Measurements from ENCODE around the gene RRP8.

The RRP8 gene

GRCh38 chr11:6633422-6634408 is 30.3 kb upstream of the RRP8 start:
- H3K4me3 ChIP-seq (ENCODE audit: control insufficient read depth, low read depth, low read length): no peak overlapping the region
- TF ChIP-seq CTCF (conservative IDR thresholded peaks at IDR 0.05; ENCODE audit: control insufficient read depth, insufficient read depth, low read depth, low read length): no peak
- no peak for DNase-seq (ENCODE audit: low read depth)

GRCh38 chr11:6632116-6633073 is 29.0 kb upstream of the RRP8 start:
- no peak for TF ChIP-seq CTCF (conservative IDR thresholded peaks at IDR 0.05; ENCODE audit: control insufficient read depth, insufficient read depth, low read depth, low read length)
- no peak overlapping the region for H3K4me3 ChIP-seq (ENCODE audit: control insufficient read depth, low read depth, low read length)
- no peak for DNase-seq (ENCODE audit: low read depth)

GRCh38 chr11:6631361-6631890 is 28.0 kb upstream of the RRP8 start:
- DNase-seq (ENCODE audit: low read depth): no peak
- no peak overlapping the region for H3K4me3 ChIP-seq (ENCODE audit: control insufficient read depth, low read depth, low read length)
- TF ChIP-seq CTCF (conservative IDR thresholded peaks at IDR 0.05; ENCODE audit: control insufficient read depth, insufficient read depth, low read depth, low read length): no peak

- no peak overlapping the region for H3K4me3 ChIP-seq (ENCODE audit: control insufficient read depth, low read depth, low read length)
- no peak for TF ChIP-seq CTCF (conservative IDR thresholded peaks at IDR 0.05; ENCODE audit: control insufficient read depth, insufficient read depth, low read depth, low read length)
- no peak for DNase-seq (ENCODE audit: low read depth)
Observed at GRCh38 chr11:6630632-6631291, 27.3 kb upstream of the RRP8 start.

GRCh38 chr11:6629892-6630631 is 26.6 kb upstream of the RRP8 start:
- DNase-seq (ENCODE audit: low read depth): no peak
- no peak for TF ChIP-seq CTCF (conservative IDR thresholded peaks at IDR 0.05; ENCODE audit: control insufficient read depth, insufficient read depth, low read depth, low read length)
- no peak overlapping the region for H3K4me3 ChIP-seq (ENCODE audit: control insufficient read depth, low read depth, low read length)
